Right atrium auricular region (tissue), 2 donors: ENCODE results near the gene CDH2. TPM values are rescaled to one million over a fixed set of nuclear protein-coding genes. Genes with fewer than 3 reads are reported as not detected.

Experiments
- DNase-seq: peaks from one replicate; pipeline ENCODE4 v3.0.0-alpha.2; 2019; ENCODE audit warnings: low spot score
- H3K27ac ChIP-seq, 2 donors: fragments of 200-600 bp; sonication (generic); 1 replicate in 1 of 2; 2 replicates in 1 of 2; pipeline ENCODE4 v1.5.1; 2016 to 2019
- H3K27me3 ChIP-seq, 2 donors: fragments of 200-600 bp; sonication (generic); one replicate each; pipeline versions ENCODE4 v1.5.1 to v1.6.0; 2017 to 2019
- H3K36me3 ChIP-seq: fragments of 200-600 bp; sonication (generic); one replicate; pipeline ENCODE4 v1.5.1; 2016
- H3K4me1 ChIP-seq, 2 donors: fragments of 200-600 bp; sonication (generic); one replicate each; pipeline versions ENCODE4 v1.5.1 to v1.6.0; 2017 to 2019
- H3K4me3 ChIP-seq, 2 donors: fragments of 200-600 bp; sonication (generic); 1 replicate in 1 of 2; 2 replicates in 1 of 2; pipeline ENCODE4 v1.5.1; 2017 to 2019; ENCODE audit warnings: mild to moderate bottlenecking in 1 of 2, moderate library complexity in 1 of 2
- H3K9me3 ChIP-seq, 2 donors: fragments of 200-600 bp; sonication (generic); one replicate each; pipeline ENCODE4 v1.5.1; 2019
- total RNA-seq, 2 donors: library from RNA; depleted of rRNA; stranded (reverse); fragments of >200 nt; gene quantifications; one replicate each; pipeline ENCODE4 v1.1.0, GENCODE V29; 2016
- TF ChIP-seq, protein P1 (sequence below), 2 donors: fragments of 200-600 bp; sonication (generic); IDR thresholded peaks; one replicate each; pipeline ENCODE4 v1.5.1; 2019; ENCODE audit warnings: antibody characterized with exemption in 2 of 2

CDH2 gene
- total RNA-seq, 2 donors from 2014 or later: 205 to 269 TPM

DNA sequence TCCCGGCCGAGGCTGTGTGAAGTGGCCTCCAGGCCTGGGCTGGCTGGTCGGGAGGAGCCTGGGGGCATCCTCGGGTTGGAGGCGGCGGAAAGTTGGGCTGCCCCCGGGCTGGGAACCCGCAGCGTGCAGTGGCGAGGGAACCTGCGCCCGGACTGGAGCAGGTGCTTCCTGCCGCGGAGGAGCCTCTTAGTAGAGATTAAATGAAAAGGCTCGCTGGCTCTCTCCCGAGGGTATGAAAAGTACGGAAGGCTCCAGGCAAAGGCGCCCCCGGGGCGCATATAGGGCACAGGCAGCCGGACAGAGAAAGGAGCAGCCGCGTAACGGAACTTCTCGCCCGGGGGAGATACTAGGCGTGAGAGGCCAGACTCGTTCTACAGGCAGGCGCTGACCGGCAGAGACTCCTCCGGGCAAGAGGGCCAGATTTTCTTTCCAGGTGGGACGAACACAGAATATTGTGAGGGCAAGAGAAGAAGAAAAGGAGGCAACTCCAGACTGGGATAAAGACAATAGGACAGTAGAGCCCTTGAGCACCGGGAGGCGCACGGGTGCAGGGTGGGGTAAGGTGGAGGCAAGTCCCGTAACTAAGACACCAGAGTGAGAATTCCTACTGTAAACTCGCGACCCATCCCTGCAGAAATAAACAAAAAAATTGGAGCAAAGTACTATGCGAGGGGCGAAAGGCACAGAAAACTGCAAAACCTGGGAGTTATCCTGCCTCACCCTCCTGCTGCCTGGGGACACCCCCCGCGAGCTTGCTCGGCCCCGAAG lies 816 bp downstream of the CDH2 start:
- Histone ChIP-seq H3K27ac (peak overlapping the region; percentile 87 to 89), H3K4me1 (peaks cover 0 to 6% of the 10 kb centered on the region in 2 donors), H3K9me3 (no peaks in the 10 kb centered on the region), H3K27me3 (no peaks in the 10 kb centered on the region), H3K4me3 (peak overlapping the region; percentile 63 to 76), H3K36me3 (no peaks in the 10 kb centered on the region)
- DNase-seq: no peak
- TF ChIP-seq, protein P1, sequence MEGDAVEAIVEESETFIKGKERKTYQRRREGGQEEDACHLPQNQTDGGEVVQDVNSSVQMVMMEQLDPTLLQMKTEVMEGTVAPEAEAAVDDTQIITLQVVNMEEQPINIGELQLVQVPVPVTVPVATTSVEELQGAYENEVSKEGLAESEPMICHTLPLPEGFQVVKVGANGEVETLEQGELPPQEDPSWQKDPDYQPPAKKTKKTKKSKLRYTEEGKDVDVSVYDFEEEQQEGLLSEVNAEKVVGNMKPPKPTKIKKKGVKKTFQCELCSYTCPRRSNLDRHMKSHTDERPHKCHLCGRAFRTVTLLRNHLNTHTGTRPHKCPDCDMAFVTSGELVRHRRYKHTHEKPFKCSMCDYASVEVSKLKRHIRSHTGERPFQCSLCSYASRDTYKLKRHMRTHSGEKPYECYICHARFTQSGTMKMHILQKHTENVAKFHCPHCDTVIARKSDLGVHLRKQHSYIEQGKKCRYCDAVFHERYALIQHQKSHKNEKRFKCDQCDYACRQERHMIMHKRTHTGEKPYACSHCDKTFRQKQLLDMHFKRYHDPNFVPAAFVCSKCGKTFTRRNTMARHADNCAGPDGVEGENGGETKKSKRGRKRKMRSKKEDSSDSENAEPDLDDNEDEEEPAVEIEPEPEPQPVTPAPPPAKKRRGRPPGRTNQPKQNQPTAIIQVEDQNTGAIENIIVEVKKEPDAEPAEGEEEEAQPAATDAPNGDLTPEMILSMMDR (IDR thresholded peaks at IDR 0.05): no peak

DNA sequence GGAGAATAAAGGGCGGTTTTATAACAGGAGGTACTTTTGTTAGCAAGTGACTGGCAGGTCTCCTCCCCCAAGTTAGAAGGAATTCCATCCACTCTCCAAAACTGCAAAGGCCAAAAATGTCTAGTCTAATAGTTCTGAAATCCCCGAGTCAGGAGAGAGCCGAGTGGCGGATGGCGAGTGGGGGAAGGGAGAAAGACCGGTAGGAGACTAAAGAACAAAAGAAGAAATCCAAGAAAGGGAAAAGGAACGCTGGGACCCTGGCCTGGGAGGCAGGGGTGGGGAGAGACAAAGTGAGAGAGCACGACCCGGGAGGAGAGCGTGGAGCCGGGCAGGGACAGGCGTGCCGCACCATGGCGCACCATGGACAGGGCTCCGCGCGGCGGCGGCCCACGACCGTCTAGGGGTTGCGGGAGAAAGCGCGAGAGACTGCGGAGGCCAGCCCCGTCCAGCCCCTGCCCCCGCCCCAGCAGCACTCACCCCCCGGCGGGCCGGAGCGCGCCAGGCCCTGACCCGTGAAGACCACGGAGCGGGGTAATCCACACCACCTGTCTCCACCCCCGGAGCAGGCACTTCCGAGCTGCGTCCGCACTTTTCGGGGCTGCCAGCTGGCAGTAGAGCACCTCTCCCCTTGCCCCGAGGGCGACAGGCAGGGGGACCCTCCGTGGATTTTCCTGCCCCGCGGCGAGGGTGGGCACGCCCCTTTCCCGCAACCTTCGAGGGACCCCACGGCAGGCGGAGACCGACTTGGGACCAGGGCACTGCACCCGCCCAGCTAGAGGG lies 1.6 kb downstream of the CDH2 start:
- TF ChIP-seq, protein P1 (IDR thresholded peaks at IDR 0.05): no peak
- Histone ChIP-seq H3K27me3 (no peaks in the 10 kb centered on the region), H3K4me3 (peak overlapping the region; percentile 63 to 76), H3K4me1 (peaks cover 0 to 6% of the 10 kb centered on the region in 2 donors), H3K36me3 (no peaks in the 10 kb centered on the region), H3K9me3 (no peaks in the 10 kb centered on the region), H3K27ac (peak overlapping the region; percentile 87 to 89)
- DNase-seq: no peak

DNA sequence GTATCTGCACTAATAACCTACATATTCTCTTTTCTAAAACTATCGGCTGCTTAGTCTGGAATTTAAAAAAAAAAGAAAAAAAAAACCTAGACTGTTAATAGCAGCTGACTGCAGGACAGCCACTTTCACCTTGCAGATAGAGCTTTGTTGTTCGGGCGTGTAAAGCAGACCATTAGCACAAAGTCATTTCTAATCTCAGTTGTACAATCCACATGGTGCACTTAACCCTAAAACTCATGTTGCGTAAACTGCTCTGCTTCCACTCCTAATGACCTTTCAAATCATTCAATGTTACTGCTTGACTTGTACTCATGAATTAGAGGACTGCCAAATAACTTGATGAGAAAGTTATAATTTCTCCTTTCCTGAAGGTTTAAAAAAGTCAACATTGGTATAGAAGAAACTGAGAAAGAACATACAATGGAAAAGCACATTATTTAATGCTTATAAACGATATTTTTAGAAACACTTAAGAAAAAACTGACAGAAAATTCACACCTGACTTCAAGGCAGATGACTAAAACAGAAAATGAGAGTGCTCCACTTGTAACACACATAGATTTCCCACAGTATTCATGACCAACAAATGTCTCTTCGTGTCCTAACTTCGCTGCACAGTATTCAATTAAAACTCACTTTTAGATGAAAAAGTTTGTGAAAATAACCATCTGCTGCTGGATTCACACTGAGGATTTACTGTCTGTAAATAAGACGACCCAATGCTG lies 2.6 kb downstream of the CDH2 start:
- Histone ChIP-seq H3K27me3 (no peaks in the 10 kb centered on the region), H3K36me3 (no peaks in the 10 kb centered on the region), H3K9me3 (no peaks in the 10 kb centered on the region), H3K4me3 (peak overlapping the region; percentile 63 to 76), H3K27ac (peak overlapping the region; percentile 87 to 89), H3K4me1 (peaks cover 0 to 6% of the 10 kb centered on the region in 2 donors)
- TF ChIP-seq, protein P1 (IDR thresholded peaks at IDR 0.05): no peak
- no peak for DNase-seq

DNA sequence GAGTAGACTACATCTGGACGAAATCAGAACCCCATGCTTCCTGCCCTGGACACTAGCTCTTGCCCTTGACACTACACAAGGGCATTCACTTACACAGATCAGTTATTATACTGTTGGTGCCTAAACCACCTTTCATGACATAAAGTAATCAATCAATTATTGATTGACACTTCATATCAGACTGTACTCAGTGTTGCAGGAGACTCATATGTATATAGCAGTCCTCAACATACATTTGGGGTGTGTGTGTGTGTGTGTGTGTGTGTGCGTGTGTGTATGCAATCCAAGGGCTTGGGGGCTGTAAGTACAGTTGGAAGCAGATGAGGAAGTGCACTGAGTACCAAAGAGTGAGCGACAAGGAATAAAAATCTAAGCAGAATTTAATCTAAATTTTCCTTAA lies 5.1 kb downstream of the CDH2 start:
- Histone ChIP-seq H3K9me3 (no peaks in the 10 kb centered on the region), H3K27ac (peak overlapping the region; percentile 87 to 89), H3K36me3 (no peaks in the 10 kb centered on the region), H3K4me3 (peak overlapping the region in 1 of 2 donors; percentile 76), H3K4me1 (no peaks in the 10 kb centered on the region), H3K27me3 (no peaks in the 10 kb centered on the region)
- no peak for DNase-seq
- TF ChIP-seq, protein P1 (IDR thresholded peaks at IDR 0.05): no peak

DNA sequence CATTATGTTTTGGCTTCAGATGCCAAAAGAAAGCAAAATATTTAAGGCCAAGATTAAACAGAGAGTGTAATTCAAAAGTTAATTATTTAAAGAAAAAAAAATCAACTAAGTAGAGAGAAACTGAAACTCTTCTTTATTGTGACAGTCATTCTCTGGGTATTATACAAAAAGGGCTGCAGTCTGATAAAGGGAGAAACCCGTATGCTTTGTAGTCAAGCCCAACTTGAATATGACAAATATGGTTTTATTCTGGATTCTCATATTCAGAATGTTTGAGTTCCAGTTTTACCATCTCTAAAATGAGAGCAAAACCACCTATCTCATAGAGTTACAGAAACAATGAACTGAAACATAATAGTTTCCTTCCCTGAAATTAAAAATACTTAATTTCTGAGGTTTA lies 8.2 kb downstream of the CDH2 start:
- no peaks in the 10 kb centered on the region for H3K36me3 ChIP-seq
- H3K4me3 ChIP-seq: no peak overlapping the region
- no peaks in the 10 kb centered on the region for H3K27me3 ChIP-seq
- no peaks in the 10 kb centered on the region for H3K9me3 ChIP-seq
- DNase-seq: no peak
- TF ChIP-seq, protein P1 (IDR thresholded peaks at IDR 0.05): no peak
- peak overlapping the region in 1 of 2 donors; percentile 89 for H3K27ac ChIP-seq
- H3K4me1 ChIP-seq: peaks cover 0 to 3% of the 10 kb centered on the region in 2 donors
